B cell (primary cell): Measurements from ENCODE around the gene ZNF362.

Source experiments
- CTCF ChIP-seq: fragments of 200-600 bp; IDR thresholded peaks from one replicate; pipeline ENCODE4 v1.8.0; 2022; ENCODE audit warnings: antibody characterized with exemption, mild to moderate bottlenecking
- EZH2 ChIP-seq: IDR thresholded peaks from 2 replicates; pipeline ENCODE4 v1.6.1; 2012; ENCODE audit warnings: borderline replicate concordance, low read depth, mild to moderate bottlenecking, moderate library complexity, low read length; ENCODE audit not compliant: insufficient read depth, poor library complexity, severe bottlenecking

GRCh38 chr1:33316601-33317000 is 60.3 kb downstream of the ZNF362 start:
- TF ChIP-seq CTCF = no peak
- TF ChIP-seq EZH2 = no peak
